Activated CD4-positive, alpha-beta T cell treated with anti-CD3 and anti-CD28 coated beads, Interleukin-2, Interleukin-6, amounts not matched to agents 100 ng/mL and 50 ng/mL, durations not matched to agents 16 hours and 8 hours (primary cell): ENCODE measurements around the gene NOC3L.
"Not testable (repeated sequence)": the region's sequence is repeated elsewhere in the genome, so short reads cannot be mapped to it uniquely, and the experiment has no call there.

Source experiments
- DNase-seq: peaks from one replicate; pipeline ENCODE4 v3.0.0-alpha.2; 2020

NOC3L gene

DNA sequence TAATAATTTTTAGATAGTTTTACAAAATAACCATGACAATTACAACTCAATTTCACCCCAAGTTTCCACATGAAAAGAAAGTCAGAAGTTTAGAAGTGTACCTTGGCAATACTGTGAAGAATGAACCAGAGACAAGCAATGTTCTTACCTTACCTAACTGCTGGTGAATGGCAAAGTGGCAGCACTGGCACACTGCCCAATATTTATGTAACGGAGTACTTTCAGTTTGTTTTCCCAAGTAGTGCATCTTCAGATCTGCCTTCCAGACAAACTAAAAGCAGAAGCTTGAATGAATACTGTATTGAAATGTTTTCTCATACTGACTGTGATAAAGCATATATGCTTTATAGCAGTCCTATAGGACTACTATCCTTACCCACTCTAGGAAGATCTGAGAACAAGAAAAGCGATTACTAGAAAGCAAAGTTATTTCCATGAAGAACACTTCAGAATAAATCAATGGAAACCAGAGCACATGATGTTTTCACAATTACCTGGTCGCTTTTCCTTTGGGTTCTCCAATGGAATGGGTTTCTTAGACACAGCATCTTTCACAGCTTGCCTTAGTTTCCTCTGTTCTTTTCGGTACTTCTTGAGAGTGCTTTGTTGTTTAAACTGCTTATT, 1.5 kb downstream of the NOC3L start:
- DNase-seq: peak; percentile 6

GRCh38 chr10:94358480-94358879, 4.3 kb downstream of the NOC3L start:
- no peak for DNase-seq

GRCh38 chr10:94357193-94357592, 5.5 kb downstream of the NOC3L start:
- DNase-seq: peak; percentile 35

GRCh38 chr10:94355841-94356240, 6.9 kb downstream of the NOC3L start:
- DNase-seq: no peak

- no peak for DNase-seq
These were observed 9.4 kb downstream of the NOC3L start for GRCh38 chr10:94353336-94353735.

GRCh38 chr10:94351089-94351488, 11.7 kb downstream of the NOC3L start:
- no peak for DNase-seq

GRCh38 chr10:94350500-94350899, 12.2 kb downstream of the NOC3L start:
- DNase-seq: not testable (repeated sequence)

DNA sequence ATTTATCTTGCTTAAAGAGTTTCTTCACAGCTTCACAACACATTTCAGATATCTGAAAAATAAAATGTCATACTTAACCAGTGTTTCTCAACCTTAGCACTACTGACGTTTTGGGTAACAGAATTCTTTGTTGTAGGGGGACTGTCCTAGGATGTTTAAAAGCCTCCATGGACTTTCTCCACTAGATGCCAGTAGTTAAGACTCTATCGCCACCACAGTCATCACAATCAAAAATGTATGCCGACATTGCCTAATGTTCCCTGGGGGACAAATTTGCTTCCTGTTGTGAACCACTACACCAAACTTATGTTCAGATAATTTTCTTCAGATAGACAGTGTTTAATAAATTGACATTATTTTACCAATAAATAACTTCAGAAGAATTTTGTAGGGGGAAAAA, 13.4 kb downstream of the NOC3L start:
- DNase-seq: no peak

GRCh38 chr10:94344522-94345122, 18.1 kb downstream of the NOC3L start:
- DNase-seq: no peak

DNA sequence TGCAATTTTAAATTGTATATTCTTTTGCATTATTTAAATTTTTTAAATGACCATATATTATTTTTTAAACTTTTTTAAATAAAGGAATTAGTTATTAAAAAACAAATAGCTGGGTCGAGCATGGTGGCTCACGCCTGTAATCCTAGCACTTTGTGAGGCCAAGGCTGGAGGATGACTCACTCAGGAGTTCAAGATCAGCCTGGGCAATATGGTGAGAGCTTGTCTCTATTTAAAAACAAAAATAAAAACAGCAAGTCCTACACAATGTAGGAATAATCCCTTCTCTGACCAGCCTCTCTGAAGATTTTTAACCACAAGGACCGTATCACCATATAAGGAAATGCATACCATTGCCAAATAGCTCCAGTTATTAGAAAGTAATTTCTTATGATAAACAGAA, 19.6 kb downstream of the NOC3L start:
- DNase-seq: no peak

DNA sequence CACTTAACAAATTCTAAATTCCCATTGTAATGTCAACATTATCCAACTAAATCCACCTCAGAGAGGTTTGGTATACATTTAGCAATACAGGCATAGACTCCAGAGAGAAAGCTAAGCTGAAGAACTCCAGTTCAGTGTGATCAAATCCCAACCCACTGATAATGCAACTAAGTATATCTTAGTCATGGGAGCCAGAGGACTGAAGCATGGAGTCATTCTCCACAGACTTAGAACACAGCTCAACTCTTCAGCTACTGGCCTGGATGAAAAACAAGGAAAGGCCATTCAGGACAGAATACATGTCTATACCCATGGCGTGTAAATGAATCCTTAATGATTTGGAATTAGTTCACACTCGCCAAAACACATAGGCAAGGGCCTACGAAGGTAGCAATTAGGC, 27.9 kb downstream of the NOC3L start:
- DNase-seq: no peak

DNA sequence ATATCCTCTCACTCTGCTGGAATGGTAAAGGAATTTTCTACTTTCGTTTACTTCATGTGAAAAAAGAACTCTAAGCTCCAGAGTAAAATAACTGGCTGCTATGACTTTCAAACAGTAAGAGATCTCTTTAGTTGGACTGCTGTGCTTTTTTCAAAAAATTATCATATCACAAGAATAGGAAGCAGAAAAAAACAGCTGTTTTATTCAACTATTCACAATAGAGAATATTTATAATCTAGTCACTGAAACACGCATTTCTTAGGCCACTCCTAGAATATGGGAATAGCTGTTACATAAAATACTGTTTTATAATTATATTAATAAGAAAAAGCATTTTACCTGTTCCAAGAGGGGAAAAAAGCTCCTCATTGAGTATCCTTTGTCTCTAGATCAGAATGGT, 29.7 kb downstream of the NOC3L start:
- DNase-seq: no peak

- DNase-seq: no peak
These were observed 34.1 kb downstream of the NOC3L start for GRCh38 chr10:94328613-94329012.

GRCh38 chr10:94327649-94328048, 35.1 kb downstream of the NOC3L start:
- DNase-seq: no peak

DNA sequence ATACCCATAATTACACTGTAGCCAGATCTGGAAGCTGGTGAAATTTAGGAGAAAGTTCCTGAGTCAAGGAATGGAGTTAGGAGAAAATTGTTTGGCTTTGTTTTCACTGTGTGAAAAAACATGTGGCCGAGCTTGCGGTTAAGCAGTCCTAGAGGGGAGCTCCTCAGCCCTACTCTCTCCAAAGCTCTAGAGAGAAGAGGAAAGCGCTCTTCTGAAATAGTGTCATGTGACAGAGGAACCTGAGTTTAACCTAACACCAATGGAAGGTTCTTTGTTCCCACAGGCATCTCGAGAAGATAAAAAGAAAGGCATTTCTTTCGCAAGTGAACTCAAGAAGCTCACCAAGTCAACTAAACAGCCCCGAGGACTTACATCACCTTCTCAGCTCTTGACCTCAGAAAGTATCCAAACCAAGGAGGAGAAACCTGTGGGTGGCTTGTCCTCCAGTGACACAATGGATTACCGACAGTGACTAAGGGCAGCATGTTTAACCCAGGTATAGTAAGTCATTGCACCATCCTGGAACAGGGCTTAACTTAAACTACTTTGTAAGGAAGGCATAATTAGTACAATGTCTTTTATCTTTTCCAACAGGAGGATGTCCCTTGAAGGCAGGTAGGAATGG, 38.0 kb downstream of the NOC3L start:
- no peak for DNase-seq

DNA sequence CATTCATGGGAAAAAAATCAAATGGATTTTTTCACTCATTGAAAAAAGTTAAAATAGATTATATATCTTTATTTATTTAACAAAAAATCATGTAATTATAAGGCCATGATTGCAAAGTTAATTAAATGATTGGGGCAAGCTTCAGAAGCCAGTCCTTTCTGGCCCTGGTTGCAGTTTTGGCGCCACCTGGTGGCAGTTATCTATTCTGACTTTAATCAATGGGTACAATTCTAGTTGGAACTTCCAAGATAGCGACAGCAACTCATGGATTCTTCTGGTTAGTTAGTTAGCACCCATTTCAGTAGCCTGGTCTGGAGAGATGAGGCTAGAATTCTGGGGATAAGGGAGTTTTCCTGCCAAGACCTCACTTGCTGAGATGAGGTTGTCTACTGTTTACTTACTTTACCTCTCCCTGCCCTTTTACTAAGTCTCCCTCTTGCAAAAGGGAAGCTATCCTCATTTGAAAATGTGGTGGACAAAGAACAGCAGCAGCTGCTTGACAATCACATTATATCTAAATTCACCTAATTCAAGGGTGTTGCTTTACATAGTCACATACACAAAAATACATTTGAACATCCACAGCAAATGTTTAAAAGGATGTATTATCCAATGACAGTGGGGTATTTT, 42.3 kb downstream of the NOC3L start:
- peak; percentile 73 for DNase-seq

GRCh38 chr10:94316560-94316959, 46.2 kb downstream of the NOC3L start:
- DNase-seq: no peak

DNA sequence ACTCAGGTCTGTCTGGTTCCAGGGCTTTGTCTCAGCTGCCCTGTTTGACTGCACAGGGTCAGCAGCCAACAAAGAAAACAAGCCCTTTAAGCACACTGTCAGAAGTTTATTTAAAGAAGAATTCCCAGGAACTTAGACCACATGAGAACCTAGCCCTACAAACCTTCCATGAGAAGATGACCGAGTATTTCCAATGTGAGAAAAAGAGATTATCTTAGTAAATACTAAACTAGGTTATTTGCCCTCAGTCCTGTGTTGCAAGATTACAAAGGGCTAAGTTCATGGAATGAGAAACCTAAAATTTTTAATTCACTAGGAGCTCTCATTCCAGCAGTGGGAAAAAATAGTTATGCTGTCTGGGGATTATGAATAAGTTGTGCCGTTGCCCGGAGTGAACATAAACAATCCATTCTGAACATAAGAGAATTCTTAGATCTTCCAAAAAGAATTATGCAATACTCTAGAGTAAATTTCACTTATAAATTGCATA, 46.7 kb downstream of the NOC3L start:
- no peak for DNase-seq

- DNase-seq: no peak
These were observed 47.7 kb downstream of the NOC3L start for GRCh38 chr10:94315024-94315451.

DNA sequence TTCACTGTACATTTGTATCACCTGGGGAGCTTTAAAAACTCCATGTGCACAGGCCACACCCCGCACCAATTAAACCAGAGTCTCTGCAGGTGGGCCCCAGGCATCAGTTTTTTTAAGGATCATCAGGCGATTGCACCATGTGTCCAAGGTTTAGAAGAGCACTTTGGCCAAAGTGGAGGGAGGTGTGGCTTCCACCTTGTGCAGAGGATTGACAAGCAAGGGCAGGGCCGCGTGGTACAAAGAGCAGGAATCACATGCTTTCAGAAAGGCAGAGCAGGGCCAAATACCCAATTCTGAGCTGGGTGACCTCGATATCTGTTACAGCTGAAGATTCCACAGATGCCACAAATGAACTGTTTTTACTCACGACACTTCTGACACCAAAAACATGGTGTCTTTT, 52.4 kb downstream of the NOC3L start:
- no peak for DNase-seq

DNA sequence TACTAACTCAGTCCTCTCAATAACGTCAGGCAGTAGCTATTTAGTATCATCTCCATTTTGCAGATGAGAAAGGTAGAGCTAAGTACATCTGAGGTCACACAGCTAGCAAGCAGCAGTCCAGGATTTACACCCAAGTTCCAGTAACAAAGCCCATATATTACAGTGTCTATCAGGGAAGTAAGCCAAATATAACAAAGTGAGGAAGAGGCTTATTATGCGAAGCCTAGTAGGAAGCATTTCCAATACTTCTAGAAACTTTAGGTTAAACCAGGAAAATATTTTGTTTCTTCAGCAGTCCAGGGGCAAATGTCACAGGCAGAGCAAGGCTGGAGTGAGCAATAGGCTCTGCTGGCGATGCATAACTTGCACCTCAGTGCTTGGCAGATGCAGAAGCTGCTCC, 53.9 kb downstream of the NOC3L start:
- DNase-seq: no peak

DNA sequence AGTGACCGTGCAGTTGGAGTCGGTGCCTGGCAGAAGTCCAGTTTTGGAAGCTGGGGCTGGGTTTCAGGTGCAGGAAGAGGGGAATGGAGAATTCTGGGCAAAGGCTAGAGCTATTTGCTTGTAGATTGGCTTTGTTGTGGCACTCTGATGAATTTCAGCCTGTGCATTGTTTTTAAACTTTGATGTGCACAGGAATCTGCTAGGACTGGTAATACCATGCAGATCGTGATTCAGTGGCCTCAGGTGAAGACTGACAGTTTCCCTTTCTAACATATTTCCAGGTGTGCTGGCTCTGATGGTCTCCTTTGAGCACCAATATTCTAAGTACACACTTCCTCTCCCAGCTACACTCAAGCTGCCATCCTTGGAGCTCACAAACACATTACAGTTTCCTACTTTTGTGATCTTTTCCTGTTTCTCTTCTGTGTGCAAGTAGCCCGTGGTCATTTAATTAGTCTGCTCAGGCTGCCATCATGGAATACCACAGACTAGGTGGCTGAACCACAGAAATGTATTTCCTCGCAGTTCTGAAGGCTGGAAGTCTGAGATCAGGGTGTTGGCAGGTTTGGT, 55.6 kb downstream of the NOC3L start:
- DNase-seq: no peak

- DNase-seq: no peak
These were observed 58.8 kb downstream of the NOC3L start for GRCh38 chr10:94303929-94304328.

GRCh38 chr10:94300042-94300441, 62.7 kb downstream of the NOC3L start:
- no peak for DNase-seq
